ENCODE data around the gene PIK3CD.
"Not testable (repeated sequence)": the region's sequence is repeated elsewhere in the genome, so short reads cannot be mapped to it uniquely, and the experiment has no call there.

PIK3CD gene

DNA sequence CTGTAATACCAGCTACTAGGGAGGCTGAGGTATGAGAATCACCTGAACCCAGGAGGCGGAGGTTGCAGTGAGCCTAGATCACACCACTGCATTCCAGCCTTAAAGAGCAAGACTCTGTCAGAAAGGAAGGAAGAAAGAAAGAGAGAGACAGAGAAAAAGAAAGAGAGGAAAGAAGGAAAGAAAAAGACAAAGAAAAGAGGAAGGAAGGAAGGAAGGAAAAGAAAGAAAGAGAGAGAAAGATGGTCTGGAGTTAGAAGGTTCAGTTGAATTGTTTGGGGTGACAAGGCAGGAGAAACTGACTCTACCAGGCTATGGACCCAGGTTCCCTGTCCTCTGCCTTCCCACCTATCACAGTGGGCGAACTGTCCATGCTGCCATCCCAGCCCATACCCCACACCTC, 27.4 kb upstream of the PIK3CD start:
- DNase-seq, result no peak

DNA sequence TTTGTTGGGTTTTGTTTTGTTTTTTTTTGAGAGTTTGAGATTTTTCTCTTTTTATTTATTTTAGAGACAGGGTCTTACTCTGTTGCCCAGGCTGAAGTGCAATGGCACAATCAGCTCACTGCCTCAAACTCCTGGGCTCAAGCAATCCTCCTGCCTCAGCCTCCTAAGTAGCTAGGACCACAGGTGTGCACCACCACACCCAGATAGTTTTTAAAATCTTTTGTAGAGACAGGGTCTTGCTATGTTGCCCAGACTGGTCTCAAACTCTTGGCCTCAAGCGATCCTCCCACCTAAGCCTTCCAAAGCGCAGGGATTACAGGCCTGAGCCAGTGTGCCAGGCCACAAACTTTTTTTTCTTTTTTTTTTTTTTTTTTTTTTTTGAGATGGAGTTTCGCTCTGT, 26.5 kb upstream of the PIK3CD start:
- not testable (repeated sequence) for DNase-seq

DNA sequence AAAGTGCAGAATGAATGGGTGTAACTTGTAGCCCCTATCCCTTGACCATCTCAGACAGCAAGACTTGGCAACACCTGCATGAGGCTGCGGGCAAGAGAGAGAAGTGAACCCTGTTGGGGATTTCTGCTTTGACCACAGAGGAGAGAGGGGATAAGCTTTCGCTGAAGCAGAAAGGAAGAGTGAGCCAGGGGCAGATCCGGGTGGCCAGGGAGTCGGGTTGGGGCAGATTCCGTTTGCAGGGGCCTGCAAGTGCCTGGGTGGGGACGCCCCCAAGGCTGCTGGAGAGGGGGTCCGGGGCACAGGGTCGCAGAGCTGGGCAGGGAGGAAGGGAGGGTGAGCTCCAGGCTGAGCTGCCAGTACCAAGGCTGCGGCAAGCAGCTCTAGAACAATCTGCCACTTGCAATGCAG, 25.3 kb upstream of the PIK3CD start:
- no peak for DNase-seq

DNA sequence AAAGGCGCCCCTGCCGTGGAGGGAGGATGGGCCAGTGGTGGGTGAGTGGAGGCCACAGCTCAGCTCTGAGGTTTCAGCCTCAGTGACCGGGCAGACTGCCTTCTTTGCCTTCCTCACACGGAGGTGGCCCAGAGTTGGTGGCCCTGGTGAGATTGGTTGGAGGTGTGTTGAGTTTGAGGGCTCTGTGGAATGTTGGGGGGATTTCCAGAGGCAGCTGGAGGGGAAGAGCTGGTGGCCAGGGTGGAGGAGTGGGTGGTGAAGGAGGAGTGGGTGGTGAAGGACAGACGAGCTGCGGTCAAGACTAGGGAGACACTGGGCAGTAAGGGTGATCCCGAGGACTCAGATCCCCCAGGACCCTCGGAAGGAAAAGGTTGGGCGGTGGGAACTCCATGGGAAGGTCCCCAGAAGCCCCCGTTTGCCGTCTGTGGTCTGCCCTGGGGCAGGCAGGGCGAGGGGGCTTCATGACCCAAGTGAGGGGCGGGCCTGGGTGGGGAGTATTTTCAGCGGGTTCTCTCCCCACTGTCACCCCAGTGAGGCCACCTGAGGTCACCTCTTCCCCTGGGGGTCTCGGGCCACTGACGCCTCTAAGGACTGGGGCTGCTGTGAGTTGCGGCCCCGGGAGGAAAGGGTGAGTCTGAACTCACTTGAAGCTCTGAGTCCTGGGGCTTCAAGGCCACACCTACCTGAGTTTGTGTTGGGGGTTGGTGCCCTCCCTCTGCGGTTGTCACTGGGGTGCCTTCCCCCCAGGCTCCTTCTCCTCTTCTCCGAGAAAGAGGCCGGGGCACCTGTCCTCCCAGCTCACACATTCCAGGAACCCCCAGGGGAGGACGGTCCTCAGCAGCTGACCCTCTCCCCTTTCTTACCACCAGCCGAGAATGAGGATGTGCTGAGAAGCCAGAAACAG, 22.7 kb upstream of the PIK3CD start:
- no peak for DNase-seq

DNA sequence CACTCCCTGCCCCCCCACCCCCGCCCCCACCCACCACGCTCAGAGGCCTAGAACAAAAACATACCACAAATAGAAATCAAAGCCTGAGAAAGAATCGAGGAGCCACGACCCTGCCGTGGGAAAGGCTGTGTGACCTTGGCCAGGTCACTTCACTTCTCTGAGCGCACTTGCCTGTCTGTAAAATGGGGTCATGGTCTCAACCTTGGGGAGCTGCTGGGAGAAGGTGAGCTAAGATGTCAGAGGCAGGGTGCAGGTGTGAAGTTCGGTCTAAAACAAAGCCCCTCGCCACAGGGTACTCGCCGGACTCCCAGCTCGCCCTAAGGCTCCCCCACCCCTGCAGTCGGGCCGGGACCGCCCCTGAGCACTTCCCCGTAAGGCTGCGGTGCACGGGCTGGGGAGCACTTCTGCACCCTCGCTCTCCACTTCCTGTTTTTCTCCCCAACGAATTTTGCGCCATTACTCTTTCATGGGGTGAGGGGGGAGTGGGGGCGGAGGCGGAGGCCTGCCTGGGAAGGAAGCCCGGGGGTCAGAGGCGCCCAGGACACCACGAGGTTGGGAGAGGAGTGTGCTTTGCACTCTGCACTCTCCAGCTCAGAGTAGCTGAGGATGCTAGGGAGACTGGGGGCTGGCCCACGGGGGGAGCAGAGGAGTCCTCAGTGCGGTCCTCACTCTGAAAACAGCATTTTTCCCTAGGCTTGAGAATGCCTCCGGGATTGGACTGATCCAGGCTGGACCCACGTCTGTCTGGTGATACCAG, 21.9 kb upstream of the PIK3CD start:
- DNase-seq, result no peak

DNA sequence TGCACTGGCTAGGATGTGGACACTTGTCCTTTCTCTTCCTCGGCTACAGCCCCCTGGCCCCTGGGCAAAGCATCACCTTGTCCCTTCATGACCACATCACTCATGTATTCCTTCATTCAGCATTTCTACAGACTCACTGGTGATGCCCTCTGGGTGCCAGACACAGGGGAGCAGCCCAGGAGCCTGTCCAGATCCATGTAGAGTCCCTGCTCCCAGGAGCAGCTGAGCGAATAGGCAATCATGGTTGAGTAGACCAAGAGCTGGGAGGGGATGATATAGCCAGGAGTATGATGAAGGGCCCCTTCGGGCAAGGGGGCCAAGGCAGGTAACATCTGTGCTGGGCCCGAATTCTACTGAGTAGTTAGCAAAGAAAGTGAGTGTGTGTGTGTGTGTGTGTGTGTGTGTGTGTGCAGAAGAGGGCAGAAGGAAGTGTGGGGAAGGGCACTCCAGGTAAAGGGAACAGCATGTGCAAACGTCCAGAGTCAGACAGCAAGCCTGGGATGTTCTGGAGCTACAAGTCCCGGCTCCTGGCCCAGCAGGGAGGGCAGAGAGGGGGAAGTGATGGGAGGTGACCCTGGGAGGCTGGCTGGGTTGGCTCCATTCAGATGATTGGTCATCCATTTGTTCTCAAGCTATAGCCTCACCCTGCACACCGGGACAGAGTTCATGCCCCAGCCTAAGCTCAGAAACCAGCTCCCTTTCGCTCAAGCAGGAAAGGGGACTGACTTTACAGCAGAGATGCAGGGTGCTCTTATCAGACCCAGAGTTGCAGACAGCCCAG, 21.0 kb upstream of the PIK3CD start:
- no peak for DNase-seq

DNA sequence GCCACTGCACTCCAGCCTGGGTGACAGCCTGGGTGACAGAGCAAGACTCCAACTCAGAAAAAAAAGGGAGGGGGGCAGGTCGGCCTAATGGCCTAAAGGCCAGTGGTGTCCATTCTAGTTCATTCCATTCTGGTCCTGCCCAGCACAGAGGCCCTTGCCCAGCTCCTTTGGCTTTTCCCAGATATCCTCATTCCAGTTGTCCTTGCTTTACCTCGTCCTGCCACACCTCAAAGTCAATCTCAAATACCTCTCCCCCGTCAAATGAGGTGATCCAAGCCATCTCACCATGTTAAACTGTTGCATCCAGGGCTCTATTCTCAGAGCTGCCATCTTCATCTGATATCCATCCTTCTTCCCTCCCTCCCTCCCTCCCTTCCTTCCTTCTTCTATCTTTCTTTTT, 19.9 kb upstream of the PIK3CD start:
- no peak for DNase-seq

DNA sequence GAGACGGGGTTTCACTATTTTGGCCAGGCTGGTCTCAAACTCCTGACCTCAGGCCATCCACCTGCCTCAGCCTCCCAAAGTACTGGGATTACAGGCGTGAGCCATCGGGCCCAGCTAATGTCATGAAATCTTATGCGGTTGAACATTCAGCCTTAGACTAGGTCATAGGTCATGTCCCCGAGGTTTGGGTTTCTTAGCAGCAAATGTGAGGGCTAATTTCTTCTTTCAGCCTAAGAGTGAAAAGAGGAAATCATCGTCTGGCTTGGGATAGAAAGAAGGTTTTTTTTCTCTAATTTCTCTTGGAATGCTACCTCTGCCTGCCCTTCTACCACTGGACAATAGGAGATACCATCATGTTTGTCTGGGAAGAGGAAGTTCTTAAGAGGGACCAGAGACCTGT, 18.0 kb upstream of the PIK3CD start:
- no peak for DNase-seq

DNA sequence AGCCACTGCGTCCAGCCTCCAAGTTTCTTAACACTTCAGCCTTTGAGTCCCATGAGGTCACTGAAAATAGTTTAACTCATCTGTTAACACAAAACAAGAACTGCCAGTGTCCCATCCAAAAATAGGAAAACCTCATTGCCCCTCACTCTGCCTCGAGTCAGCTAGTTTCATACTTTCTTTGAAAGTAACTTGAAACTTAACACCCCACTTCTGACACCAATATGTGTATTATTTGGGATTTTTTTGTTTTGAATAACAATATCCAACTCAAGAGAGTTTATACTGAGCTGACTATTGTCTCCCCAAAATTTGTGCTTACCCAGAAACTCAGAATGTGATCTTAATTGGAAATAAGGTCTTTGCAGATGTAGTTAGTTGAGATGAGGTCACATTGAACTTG, 16.9 kb upstream of the PIK3CD start:
- no peak for DNase-seq

DNA sequence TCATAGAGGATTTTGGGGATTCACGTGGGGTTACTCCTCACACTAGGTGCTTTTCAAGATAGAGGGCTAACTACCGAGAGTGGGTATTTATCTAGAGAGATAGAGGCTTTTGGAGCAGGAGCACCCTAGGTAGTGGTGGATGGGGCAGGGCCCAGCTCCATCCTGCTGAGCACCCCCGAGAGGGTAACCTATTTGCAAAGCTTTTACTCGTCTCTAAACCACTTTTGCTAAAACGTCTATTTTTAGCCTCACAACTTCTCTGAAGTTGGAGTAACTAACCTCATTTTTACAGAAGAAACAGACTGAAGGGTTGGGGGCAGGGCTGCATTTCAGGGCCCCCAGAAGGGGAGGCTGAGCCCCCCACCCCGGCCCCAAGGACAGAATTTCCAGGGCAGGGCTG, 12.3 kb upstream of the PIK3CD start:
- DNase-seq, result no peak

DNA sequence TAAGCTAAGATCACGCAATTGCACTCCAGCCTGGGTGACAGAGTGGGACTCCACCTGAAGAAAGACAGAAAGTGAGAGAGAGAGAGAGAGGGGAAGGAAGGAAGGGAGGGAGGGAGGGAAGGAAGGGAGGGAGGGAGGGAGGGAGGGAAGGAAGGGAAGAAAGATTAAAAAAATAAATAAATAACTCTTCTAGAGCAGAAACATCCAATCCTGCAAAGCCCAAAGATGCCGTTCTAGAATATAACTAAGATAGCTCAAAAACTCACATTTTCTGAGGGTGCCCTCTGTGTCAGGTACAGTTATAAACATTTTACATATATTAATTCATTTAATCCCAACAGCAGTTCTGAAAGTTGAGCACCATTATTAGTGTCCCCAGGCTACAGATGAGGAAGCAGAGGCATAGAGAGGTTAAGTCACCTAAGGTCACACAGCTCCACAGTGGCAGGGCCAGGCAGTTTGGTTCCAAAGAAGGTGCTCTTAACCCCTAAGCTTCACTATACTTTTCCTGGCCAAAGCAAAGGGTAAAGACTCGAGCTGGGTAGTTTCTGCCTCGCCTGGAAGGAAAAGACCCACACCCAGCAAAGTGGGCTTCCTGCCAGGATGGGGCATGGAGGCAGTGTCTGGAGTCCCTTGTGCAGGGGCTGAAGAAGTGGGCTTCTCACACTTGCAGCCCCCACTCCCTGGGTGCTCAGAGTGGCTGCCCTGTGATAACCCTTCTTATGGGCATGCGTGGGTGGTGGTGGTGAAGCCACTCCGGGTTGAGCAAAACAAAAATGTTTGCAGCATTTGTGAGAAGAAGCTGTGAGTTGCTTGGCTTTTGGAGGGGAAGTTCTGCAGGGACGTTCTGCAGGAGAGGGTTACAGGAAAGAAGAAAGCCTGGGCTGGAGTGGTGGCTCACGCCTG, 7.9 kb upstream of the PIK3CD start:
- no peak for DNase-seq

DNA sequence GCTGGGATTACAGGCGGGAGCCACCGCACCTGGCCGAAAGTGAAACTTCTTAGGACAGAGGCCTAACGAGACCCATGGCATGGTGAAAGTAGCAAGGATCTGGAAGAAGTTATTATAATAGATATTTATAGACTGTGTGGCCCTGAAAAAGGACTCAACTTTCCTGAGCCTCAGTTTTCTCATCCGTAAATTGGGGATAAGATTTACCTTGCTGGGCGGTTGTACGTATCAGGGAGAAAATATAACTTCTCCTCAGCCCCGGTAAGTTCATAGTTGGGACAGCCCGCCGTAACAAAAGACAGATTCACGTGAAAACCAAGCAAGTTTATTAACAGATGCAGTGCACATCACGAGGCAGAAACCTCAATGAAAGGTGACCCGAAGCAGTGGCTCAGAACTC, 5.5 kb upstream of the PIK3CD start:
- no peak for DNase-seq

DNA sequence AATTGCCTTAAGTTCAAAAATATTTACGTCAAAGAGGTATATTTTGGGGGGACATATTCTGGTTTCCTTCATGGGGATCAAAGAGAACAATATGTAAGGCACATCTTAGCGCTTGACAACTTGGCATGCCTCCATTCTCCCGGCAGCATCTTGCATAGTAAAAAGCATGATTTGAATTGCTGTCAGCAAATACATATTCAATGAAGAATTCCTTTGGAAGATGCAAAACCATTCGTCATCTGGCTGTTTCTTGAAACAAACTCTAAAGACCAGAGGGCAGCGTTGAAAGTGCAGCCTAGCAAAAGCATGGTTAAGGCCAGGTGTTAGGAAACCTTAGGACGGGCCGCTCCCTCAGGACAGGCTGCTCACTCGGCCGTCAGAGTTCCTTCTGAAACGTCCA, 3.4 kb upstream of the PIK3CD start:
- DNase-seq, result no peak

DNA sequence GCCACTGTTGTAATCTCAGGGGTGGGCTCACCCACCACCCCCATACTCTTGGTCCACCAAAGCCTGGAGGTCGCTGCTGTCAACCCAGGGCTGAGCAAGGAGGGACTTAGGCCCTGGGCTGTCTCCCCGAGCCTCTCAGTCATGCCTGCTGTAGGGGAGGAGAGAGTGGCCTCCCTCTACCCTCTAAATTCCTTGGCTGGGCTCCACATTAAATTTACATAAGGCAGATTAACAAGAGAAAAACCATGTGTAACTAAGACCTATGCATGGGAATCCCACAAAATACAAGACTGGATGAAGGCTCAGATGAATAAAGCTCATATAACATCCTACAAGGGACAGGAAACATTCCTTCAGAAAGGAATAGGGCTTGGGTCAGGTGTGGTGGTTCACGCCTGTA, 1.8 kb upstream of the PIK3CD start:
- DNase-seq, result no peak

DNA sequence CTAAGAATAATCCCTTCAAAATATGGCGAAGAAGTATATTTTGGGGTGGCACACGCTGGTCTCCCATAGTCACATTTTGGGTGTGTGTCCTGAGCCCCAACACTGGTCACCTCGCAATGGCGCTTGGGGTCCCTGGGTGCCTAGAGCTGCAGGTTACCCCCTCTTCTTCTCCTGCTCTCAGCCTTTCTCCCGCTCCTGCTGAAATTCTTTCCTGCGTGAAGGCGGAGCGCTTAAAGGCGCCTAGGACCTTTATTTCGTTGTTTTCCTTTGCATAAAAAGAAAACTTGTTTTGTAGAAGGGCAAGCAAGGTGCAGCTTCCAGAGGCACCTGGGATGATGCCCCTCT, 339 bp upstream of the PIK3CD start:
- no peak for DNase-seq

DNA sequence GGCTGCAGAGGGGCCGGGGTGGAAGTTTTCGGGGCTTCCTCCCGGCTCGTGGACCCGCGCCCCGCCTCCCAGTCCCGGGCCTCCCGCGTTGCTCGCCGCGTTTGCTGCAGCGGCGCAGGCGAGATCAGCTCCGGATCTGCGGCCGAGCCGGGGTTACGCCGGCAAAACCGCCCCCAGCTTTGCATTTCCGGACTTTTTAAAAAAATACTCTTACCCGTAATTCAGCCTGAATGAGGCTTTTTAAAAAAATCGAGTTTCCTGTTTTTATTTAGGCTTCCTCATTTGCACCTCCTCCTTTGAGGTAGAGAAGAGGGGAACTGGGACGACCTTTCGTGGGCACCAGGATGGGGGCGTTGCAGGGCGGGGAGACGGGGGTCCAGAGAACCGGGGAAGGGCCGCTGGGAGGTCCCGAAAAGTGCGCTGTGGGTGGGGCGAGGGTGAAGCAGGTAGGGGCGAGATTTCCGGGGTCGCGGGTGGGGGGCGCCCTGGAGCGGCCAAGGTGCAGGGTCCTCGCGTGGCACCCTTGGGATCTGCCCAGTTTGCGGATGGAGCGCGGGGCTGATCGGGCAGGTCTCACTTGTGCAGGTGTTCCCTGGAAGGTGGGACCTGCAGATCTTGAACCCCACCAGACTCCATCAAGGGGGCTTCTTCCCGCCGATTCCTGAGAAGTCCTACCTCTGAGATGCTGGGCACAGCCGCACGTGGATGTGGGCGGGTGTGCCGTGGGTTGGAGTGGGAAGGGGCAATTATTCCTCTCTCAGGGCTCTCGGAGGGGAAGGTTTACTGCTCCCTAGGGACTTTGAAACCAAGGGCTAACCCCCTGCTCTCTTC, 1.1 kb downstream of the PIK3CD start:
- no peak for DNase-seq

DNA sequence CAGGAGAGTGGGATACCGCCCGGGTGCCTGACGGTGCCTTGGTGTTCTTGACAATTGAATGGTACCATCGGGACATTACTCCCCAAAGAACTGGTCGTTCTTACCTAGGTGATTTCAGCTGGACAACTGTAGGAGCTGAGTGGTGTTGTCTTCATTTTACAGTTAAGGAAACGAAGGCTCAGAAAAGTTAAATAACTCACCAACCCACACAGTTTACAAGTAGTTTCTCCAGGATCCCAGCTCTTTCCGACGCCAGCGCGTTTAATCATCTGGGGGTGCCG, 1.6 kb downstream of the PIK3CD start:
- DNase-seq, result no peak

DNA sequence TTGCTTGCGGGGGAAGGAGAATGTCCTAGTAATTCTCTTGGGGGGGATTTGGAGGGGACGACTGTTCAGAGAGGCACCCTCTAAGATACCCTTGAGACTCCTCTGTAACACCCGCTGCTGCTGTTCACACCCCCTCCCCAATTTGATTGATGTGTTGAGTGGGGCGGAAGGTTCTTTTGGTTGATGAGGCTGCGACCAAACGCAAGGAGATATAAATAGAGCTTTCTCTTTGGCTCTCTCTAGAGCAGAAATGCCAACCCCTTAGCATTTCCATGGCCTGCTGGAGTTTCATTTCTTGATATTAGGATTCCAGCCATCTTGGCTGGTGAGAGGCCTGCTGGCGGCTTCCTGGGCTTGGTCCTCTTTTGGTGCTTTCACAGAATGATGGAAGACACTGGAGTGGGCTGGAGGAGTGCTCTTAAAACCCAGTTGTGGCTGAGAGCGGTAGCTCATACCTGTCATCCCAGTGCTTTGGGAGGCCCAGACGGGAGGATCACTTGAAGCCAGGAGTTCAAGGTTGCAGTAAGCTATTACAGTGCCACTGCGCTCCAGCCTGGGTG, 2.0 kb downstream of the PIK3CD start:
- DNase-seq, result no peak

DNA sequence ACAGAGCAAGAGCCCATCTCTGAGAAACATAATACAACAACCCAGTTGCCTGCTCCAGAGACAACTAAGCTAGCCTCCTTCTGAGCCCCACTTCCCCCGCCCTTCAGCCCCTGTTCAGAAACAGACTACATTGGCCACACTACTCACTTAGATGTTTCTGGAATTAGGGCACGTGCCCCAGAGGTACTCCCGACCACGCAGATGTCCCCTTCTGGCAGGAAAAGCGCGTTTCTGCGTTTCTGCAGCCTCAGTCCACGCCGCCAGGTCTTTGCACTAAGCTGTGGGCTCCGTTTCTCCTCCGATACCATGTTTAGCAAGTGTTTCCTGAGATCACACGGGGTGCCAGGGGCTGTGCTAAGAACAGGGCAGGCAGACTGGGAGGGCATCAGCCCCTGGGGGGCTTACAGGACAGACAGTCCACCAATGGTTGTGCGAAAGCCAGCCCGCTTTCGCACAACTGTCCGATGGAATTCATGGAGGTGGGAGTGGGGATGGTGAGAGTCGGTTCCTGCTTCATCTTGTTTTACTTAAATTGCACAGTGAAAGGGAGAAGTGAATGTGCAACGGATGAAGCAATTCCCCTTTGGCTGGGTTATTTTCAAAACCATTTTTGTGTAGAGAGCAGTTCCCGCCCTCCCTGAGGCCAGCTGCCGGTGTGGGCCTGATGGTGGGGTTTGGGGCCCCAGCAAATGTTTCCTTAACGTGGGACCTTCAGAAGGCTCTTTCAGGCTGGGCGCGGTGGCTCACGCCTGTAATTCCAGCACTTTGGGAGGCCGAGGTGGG, 2.7 kb downstream of the PIK3CD start:
- no peak for DNase-seq

Data from fibroblast of skin of back (primary cell).